Left lung (tissue), 10 donors: ENCODE results near the gene CHD1. TPM values are rescaled to one million over a fixed set of nuclear protein-coding genes. Genes with fewer than 3 reads are reported as not detected.

Experiments used
- ATAC-seq: fragments of 200-7000 bp; cut with Tn5 transposase; one replicate; pipeline ENCODE4 v1.9.1; 2020; ENCODE audit warnings: moderate library complexity
- DNase-seq, 4 donors: peaks; one replicate each; pipeline ENCODE4 v3.0.0-alpha.2; 2013 to 2020
- H3K27ac ChIP-seq, 2 donors: fragments of 200-600 bp; sonication (generic) in 1 of 2; one replicate each; pipeline versions ENCODE4 v1.5.0 to v1.8.0; 2020 to 2021
- H3K27me3 ChIP-seq, 2 donors: fragments of 200-600 bp; sonication (generic) in 1 of 2; one replicate each; pipeline versions ENCODE4 v1.5.0 to v1.8.0; 2020 to 2021
- H3K36me3 ChIP-seq, 2 donors: fragments of 200-600 bp; sonication (generic) in 1 of 2; one replicate each; pipeline versions ENCODE4 v1.5.0 to v1.8.0; 2020 to 2021
- H3K4me1 ChIP-seq, 2 donors: fragments of 200-600 bp; one replicate each; pipeline ENCODE4 v1.8.0; 2021
- H3K4me3 ChIP-seq, 2 donors: fragments of 200-600 bp; sonication (generic) in 1 of 2; one replicate each; pipeline versions ENCODE4 v1.5.0 to v1.8.0; 2020 to 2021; ENCODE audit warnings: mild to moderate bottlenecking in 1 of 2
- H3K9me3 ChIP-seq, 2 donors: fragments of 200-600 bp; sonication (generic) in 1 of 2; one replicate each; pipeline versions ENCODE4 v1.5.0 to v1.8.0; 2020 to 2021
- intact Hi-C, 2 donors: fragments of 100-400 bp; cut with DNase I; formaldehyde crosslinking; loops; one replicate each; pipeline versions ENCODE4 v1.11.2 to v1.14.2; 2022
- polyA plus RNA-seq, 6 donors: library from polyadenylated mRNA; unstranded; fragments of 120-200 nt; gene quantifications; one replicate each; pipeline ENCODE4 v1.2.1, GENCODE V29; 2013; ENCODE audit not compliant: insufficient read length in 6 of 6
- total RNA-seq, 2 donors: library from RNA; stranded (reverse); fragmentation: NEBNext Ultra II Directional; extraction: Animal tissue kit (Norgen Biotek cat#: 25700); gene quantifications; one replicate each; pipeline ENCODE4 v1.2.1, GENCODE V29; 2021
- TF ChIP-seq, protein P1 (sequence below), 2 donors: fragments of 200-600 bp; sonication (generic) in 1 of 2; IDR thresholded peaks; one replicate each; pipeline versions ENCODE4 v1.5.0 to v1.8.0; 2021; ENCODE audit warnings: antibody characterized with exemption in 2 of 2
- donor health status: DM: no; HTN: yes; CAD: no.
- donor health status: DM: no; HTN: no; CAD: no.

Gene CHD1
- total and polyA plus RNA-seq, 8 donors, result 26.0 to 76.8 (median 64.0) TPM

DNA sequence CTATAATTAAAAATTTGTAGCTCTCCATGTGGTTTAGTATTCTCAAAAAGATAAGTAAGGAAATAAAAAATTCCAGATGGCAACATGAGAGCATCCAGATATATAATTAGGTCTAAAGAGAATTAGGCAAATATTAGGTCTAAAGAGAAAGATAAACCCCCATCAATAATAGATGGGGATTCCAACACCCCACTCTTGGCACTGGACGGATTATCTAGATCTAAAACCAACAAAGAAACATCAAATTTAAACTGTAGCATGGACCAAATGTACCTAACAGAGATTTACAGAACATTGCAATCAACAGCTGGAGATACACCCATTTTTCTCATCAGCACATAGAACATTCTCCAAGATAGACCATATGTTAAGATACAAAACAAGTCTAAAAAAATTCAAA lies 123.7 kb downstream of the CHD1 start:
- H3K36me3 ChIP-seq, result no peaks in the 10 kb centered on the region
- H3K27me3 ChIP-seq, result no peaks in the 10 kb centered on the region
- H3K9me3 ChIP-seq, result peaks cover 0 to 23% of the 10 kb centered on the region in 2 donors
- no peak for ATAC-seq
- DNase-seq, result no peak
- no peak overlapping the region for H3K27ac ChIP-seq
- TF ChIP-seq, protein P1, sequence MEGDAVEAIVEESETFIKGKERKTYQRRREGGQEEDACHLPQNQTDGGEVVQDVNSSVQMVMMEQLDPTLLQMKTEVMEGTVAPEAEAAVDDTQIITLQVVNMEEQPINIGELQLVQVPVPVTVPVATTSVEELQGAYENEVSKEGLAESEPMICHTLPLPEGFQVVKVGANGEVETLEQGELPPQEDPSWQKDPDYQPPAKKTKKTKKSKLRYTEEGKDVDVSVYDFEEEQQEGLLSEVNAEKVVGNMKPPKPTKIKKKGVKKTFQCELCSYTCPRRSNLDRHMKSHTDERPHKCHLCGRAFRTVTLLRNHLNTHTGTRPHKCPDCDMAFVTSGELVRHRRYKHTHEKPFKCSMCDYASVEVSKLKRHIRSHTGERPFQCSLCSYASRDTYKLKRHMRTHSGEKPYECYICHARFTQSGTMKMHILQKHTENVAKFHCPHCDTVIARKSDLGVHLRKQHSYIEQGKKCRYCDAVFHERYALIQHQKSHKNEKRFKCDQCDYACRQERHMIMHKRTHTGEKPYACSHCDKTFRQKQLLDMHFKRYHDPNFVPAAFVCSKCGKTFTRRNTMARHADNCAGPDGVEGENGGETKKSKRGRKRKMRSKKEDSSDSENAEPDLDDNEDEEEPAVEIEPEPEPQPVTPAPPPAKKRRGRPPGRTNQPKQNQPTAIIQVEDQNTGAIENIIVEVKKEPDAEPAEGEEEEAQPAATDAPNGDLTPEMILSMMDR (IDR thresholded peaks at IDR 0.05), result no peak
- no peaks in the 10 kb centered on the region for H3K4me1 ChIP-seq
- intact Hi-C loops, result no loop called here
- H3K4me3 ChIP-seq, result no peak overlapping the region

DNA sequence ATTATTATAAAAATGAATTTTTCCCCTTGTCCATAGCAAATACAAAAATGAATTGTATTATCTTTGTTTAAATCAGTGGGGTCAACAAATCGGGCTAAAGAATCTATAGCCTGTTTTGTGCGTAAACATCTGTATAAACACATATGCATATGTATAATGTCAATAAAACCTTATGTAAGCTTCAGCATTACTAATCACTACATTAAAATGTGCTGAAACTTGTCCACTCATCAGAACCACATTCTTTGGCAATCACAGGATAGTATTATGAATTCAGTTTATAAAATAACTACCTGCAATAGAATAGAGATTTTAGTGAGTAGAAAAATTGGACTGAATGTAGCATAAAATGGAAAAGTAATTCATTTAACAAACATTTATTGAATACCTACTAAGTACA lies 124.7 kb downstream of the CHD1 start:
- Histone ChIP-seq H3K4me1 (no peaks in the 10 kb centered on the region), H3K36me3 (no peaks in the 10 kb centered on the region), H3K27ac (no peak overlapping the region), H3K9me3 (peaks cover 0 to 23% of the 10 kb centered on the region in 2 donors), H3K4me3 (no peak overlapping the region), H3K27me3 (no peaks in the 10 kb centered on the region)
- no peak for DNase-seq
- TF ChIP-seq, protein P1 (IDR thresholded peaks at IDR 0.05), result no peak
- intact Hi-C loops, result no loop called here
- no peak for ATAC-seq

Other genes with a start within 250 kb of the CHD1 start
- 10 to 100 TPM; 12.2 to 21.3 TPM for gene RGMB, start 155.3 kb downstream of the CHD1 start, total RNA-seq
- 10 to 100 TPM; 14.6 to 18.9 (median 15.7) TPM for gene RGMB, start 155.3 kb downstream of the CHD1 start, polyA plus RNA-seq